Ovary (tissue), 3 donors: ENCODE results near the gene KCNAB2.

Source experiments
- EP300 ChIP-seq: sonication (generic); formaldehyde crosslinking; IDR thresholded peaks from one replicate; pipeline ENCODE4 v1.6.1; 2017; ENCODE audit warnings: antibody characterized with exemption
- POLR2A ChIP-seq: fragments of 450-650 bp; IDR thresholded peaks from one replicate; pipeline ENCODE4 v1.6.1; 2017; ENCODE audit warnings: antibody characterized with exemption, mild to moderate bottlenecking, moderate library complexity
- TF ChIP-seq, protein P1 (sequence below), 3 donors: fragments of 450-650 bp in 2 of 3; fragments of 200-600 bp in 1 of 3; IDR thresholded peaks; one replicate each; pipeline versions ENCODE4 v1.5.1 to v1.8.0; 2016 to 2022; ENCODE audit warnings: antibody characterized with exemption in 3 of 3, mild to moderate bottlenecking in 1 of 3
- donor health status: DM: no; HTN: no; CAD: no.

DNA sequence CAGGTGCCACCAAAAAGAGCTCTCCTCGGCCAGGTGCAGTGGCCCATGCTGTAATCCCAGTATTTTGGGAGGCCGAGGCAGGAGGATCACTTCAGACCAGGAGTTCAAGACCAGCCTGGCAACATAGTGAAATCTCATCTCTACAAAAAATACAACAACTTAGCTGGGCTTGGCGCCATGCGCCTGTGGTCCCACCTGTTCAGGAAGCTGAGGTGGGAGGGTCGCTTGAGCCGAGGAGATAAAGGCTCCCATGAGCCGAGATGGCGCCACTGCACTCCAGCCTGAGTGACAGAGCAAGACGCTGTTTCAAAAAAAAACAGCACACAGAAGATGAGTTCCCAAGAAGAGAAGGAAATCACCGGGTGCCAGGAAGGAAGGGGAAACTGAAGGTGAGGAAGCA, 67.4 kb downstream of the KCNAB2 start:
- TF ChIP-seq, protein P1, sequence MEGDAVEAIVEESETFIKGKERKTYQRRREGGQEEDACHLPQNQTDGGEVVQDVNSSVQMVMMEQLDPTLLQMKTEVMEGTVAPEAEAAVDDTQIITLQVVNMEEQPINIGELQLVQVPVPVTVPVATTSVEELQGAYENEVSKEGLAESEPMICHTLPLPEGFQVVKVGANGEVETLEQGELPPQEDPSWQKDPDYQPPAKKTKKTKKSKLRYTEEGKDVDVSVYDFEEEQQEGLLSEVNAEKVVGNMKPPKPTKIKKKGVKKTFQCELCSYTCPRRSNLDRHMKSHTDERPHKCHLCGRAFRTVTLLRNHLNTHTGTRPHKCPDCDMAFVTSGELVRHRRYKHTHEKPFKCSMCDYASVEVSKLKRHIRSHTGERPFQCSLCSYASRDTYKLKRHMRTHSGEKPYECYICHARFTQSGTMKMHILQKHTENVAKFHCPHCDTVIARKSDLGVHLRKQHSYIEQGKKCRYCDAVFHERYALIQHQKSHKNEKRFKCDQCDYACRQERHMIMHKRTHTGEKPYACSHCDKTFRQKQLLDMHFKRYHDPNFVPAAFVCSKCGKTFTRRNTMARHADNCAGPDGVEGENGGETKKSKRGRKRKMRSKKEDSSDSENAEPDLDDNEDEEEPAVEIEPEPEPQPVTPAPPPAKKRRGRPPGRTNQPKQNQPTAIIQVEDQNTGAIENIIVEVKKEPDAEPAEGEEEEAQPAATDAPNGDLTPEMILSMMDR (IDR thresholded peaks at IDR 0.05): no peak
- no peak for TF ChIP-seq POLR2A
- no peak for TF ChIP-seq EP300
